ENCODE results near the gene NAT9.

NAT9 gene

GRCh38 chr17:74779948-74780400 is 3.8 kb upstream of the NAT9 start:
- no peak for DNase-seq (ENCODE audit: low spot score)

DNA sequence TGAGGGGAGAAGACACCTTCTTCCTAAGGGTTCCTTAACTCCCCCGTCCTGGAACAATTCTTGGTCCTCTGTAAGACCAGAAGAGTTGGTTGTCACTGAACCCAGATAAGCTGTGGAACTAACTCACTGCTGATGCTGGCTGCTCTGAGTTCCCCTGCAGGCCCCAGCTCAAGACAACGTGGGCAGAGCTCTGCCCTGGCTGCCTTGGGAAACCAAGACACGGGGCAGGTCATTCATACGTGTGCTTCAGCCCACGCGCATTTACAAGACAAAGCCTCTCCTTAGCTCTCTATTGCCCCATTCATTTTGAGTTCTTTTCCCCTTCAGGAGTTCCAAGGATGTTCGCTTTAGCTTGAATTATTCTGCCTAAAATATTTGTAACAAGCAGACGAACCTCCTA is 3.4 kb upstream of the NAT9 start:
- DNase-seq (ENCODE audit: low spot score) = peak; percentile 20

GRCh38 chr17:74778960-74779359 is 2.8 kb upstream of the NAT9 start:
- peak; percentile 30 for DNase-seq (ENCODE audit: low spot score)

GRCh38 chr17:74777901-74778515 is 1.9 kb upstream of the NAT9 start:
- DNase-seq (ENCODE audit: low spot score) = no peak

DNA sequence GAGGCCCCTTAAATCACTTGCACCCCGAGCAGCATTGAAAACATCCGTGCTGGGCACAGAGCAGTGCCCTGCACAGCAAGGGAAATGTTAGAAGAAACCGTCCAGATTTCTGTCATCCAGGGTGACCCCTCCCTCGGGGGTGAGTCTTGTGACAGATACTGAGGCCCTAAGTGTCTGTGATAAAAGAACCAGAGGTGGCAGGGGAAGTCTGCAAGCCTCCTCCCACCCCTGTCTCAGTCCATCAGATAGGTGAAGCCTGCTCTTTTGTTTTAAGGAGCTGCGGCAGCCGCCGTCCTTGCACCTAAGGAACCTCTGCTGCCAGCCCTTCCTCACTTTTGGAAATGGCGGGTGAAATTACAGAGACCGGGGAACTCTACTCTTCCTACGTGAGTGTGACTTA is 845 bp upstream of the NAT9 start:
- peak; percentile 17 for DNase-seq (ENCODE audit: low spot score)

DNA sequence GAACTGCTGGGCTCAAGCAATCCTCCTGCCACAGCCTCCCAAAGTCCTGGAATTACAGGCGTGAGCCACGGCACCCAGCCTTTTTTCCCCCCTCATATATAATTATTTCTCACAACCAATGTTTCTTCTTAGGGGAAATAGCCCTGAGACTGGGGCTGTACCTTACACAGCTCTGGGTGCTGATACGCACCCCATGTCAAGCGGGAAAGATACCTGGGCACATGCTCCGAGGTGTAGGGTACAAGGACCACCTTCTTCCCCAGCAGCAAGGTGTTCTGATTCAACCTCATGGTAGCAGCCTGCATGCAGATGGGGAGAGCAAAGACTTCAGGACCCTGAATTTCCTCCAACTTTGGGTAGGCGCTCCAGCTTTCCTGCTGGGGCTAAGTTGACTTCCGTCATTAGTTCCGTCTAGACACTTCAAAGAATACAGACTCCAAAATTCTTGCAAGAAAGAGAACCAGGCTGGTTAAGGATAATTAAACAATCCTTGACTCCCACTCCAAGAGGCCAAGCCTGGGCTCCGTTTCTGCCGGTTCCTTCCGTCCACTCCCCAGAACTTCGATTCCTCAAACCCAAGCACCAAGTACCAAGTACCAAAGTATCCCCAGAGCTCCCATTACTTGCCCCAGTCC is 619 bp downstream of the NAT9 start:
- peak; percentile 24 for DNase-seq (ENCODE audit: low spot score)

DNA sequence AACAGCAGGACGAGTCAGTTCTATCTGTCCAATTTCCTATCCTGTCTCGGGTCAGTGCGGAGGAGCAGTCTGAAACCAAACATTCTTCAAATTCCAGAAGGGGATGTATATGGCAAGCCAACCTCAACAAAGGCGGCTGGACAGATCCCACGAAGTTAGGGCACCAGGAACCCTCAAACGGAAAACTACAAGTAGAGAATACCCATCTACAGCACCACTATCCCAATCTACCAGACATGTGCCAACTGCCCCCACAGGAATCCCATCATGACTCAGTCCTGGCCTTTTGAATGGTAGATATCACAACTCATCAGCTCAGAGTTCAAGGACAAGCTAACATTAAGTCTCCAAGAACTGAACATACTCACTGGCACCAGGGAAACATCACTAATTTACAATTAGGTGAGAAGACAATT is 2.3 kb downstream of the NAT9 start:
- DNase-seq (ENCODE audit: low spot score) = no peak

- DNase-seq (ENCODE audit: low spot score) = no peak
These were observed 2.7 kb downstream of the NAT9 start for GRCh38 chr17:74773414-74773813.

DNA sequence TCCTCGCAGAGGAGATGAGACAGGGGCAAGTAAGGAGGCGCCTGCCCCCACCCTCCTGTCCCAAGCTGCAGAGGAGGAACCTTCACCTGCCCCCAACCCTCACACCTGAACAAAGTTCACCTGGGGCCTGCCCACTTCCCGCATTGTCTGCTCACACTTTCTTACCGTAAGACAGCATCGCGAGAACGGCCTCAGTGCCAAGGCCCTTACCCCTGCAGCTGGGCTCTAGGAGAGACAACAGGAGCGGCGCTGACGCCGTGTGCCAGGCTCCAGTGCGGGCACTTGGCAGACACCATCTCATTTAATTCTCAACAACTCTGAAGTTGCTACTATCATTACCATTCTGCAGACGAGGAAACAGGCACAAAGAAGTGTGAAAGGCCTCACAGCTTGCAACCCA is 4.1 kb downstream of the NAT9 start:
- no peak for DNase-seq (ENCODE audit: low spot score)

DNA sequence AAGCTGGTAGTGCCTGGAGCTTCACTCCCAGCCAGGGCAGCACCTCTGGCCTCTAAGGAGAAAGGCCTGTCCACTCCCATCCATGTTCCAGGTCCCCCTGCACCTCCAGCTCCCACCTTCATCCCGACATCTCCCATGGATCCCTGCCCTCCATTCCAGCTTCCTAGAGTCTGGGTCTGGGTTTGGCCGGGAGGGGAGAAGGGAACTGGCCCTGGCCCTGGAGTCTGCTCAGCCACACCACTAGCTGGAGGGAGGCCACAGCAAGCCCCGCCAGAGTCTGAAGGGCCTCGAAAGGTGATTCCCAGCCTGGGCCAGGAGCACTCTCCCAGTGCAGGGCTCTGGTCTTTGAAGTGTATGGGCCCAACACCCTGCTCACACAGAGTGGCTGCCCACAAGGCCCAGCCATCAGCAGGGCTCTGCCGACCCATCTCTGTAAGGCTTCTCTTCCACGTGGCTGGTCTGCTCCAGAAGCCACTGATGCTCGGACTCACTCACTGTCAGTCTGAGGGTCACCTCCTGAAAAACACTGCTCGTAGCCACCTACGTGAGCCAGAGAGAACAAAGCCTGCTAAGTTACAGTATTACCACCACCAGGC is 4.7 kb downstream of the NAT9 start:
- no peak for DNase-seq (ENCODE audit: low spot score)

- no peak for DNase-seq (ENCODE audit: low spot score)
These were observed 5.4 kb downstream of the NAT9 start for GRCh38 chr17:74770498-74771318.

DNA sequence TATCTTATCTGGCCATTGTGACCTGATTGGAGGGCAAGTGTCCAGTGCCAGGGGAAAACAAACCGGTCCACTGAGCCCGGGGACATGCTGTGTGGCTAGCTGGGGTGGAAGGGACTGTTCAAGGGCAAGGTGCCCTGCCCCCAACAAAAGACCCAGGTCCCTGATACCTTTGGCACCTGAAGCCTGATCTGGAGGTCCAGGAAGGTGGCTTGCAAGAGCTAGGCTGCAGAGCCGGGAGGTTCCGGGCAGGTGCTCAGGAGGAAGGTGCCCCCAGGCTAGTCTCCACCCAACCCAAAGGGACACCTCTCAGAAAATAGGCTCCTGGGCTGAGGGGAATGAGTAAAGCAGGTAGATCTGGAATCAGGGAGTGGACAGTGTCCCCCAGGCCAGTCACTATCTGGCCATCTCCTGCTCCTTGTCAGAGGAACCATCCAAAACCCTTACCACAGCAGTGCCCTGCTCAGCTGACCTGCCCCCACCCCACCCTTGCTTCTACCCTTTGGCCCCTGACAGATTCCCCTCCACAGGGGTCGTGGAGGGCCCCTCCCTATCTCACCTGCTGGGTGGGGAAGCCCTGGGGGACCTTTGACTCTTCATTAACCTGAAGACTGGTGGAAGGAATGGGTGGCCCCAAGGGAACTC is 6.2 kb downstream of the NAT9 start:
- DNase-seq (ENCODE audit: low spot score) = no peak

GRCh38 chr17:74769266-74769855 is 6.8 kb downstream of the NAT9 start:
- DNase-seq (ENCODE audit: low spot score) = no peak

GRCh38 chr17:74768763-74769114 is 7.4 kb downstream of the NAT9 start:
- no peak for DNase-seq (ENCODE audit: low spot score)

- no peak for DNase-seq (ENCODE audit: low spot score)
These were observed 7.9 kb downstream of the NAT9 start for GRCh38 chr17:74768069-74768762.

DNA sequence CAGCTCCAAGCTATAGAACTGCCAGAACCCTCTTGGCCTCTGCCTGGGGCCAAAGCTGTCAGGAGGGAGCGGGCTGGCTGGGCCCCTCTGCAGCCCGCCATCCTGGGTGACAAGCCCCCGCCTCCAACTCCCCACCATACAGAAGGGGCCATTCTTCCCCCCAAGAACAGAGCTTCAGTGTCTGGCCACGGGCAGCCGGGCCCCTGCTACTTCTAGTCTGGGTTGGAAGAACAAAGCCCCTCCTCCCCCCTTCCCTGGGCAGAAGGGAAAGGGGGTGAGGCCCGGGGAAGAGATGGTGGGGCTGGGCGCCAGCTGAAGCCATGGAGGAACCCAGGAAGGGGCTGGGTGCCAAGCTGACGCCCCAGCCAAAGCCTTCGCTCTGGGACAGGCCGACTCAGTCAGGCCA is 9.0 kb downstream of the NAT9 start:
- no peak for DNase-seq (ENCODE audit: low spot score)

GRCh38 chr17:74766413-74766812 is 9.7 kb downstream of the NAT9 start:
- DNase-seq (ENCODE audit: low spot score) = no peak

DNA sequence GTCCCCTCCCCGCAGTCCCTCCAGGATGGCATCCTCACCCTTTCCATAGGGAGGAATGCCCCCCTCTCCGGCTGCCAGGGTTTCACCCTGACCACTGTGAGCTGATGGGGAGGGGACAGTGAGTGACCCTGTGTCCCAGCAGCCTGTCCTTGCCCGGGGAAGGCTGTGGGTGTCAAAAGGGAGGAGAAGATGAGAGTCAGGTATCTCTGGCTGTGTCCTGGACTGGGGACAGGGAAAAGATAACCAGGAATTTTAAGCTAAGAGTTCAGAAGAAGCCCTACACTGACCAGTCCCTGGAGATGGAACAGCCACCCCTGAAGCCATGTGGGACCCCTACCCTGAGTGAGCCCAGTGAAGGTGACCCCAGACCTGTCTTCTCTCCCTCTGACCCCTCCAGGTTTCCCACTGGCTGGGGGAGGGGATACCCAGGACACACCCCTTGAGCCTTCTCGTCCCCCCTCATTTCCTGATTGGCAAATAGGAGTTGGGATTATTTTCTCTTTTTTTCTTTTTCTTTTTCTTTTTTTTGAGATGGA is 11.3 kb downstream of the NAT9 start:
- no peak for DNase-seq (ENCODE audit: low spot score)

DNA sequence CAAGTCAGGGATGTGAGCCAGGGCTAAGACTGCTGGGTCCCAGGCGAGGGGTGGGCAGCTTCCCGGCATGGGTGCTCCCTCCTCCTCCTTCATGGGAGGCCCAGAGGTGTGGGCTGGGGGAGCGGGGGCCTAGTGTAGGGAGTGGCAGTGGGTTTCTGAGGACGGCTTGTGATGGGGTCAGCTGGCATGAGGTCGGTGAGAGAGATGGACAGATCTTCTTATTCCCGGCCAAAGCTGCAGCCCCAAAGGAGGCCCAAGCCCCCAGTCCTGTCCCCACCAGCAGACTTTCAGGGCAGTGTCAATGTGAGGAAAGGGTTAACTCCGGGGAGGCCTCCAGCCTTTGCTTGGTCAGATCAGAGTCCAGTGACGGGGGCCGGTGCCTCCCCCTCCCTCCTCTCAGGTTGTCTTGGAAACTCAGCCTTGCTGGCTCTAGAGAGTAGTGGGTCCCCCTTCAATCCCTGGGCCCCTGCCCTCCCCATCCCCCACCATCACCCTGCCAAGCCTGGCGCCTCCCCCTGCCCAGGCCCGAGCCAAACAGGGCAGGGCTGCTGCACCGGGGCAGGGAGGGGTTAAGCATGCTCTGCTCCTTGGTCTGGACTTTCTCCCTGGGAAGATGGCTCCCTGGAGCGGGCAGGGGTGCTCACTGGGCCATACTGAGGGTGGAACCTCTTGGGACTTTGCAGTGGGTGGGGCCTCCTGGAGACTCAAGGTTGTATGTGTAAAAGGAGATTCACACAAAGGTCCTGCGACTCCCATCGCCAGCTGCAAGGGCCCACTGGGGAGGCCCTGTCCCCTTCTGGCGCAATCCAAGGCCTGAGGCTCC is 12.4 kb downstream of the NAT9 start:
- no peak for DNase-seq (ENCODE audit: low spot score)

DNA sequence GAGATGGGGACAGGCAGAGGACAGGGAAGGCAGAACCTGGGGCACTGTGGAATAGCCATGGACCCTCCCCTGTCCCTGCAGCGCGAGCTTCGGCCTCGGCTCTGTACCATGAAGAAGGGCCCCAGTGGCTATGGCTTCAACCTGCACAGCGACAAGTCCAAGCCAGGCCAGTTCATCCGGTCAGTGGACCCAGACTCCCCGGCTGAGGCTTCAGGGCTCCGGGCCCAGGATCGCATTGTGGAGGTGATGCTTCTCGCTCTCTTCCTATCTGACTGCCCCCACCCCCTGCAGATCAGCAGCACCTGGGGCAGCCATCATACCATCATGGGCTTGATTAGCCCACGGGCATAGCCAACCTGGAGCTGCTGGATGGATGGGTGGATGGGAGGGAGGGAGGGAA is 14.2 kb downstream of the NAT9 start:
- no peak for DNase-seq (ENCODE audit: low spot score)
